ENCODE measurements around the gene HPSE2. TPM values are rescaled to one million over a fixed set of nuclear protein-coding genes. Genes with fewer than 3 reads are reported as not detected.

The HPSE2 gene
- total RNA-seq: 1 to 10 TPM; 2.7 to 8.0 (median 5.9) TPM

- Histone ChIP-seq H3K4me1 (peaks cover 0 to 11% of the 10 kb centered on the region in 2 donors), H3K27me3 (peaks cover 3 to 64% of the 10 kb centered on the region in 2 donors), H3K27ac (peak within 1 kb of the TSS; percentile 21 to 90)
Measured at GRCh38 chr10:99235658-99236626, at the start of gene HPSE2. HPSE2 (minus strand) TSS chr10:99235852.

GRCh38 chr10:99280472-99280871, 44.8 kb upstream of the HPSE2 start:
- TF ChIP-seq CTCF (IDR thresholded peaks at IDR 0.05): no peak
- no peak for TF ChIP-seq POLR2A (IDR thresholded peaks at IDR 0.05)
- no peak for TF ChIP-seq POLR2AphosphoS5 (IDR thresholded peaks at IDR 0.05)
- H3K36me3 ChIP-seq: no peaks in the 10 kb centered on the region
- DNase-seq (ENCODE audit: low spot score in 2 of 2): no peak
- no peak overlapping the region for H3K4me3 ChIP-seq
- H3K4me1 ChIP-seq: no peaks in the 10 kb centered on the region
- no peaks in the 10 kb centered on the region for H3K27me3 ChIP-seq
- intact Hi-C loops (cut with DNase I; ENCODE audit: low total_unique reads): no loop called here
- H3K27ac ChIP-seq: no peak overlapping the region
- peaks cover 0 to 13% of the 10 kb centered on the region in 2 donors for H3K9me3 ChIP-seq

More at GRCh38 chr10:99235658-99236626, at the start of gene HPSE2:
- no peaks in the 10 kb centered on the region for H3K9me3 ChIP-seq
- no peak for DNase-seq (ENCODE audit: low spot score in 2 of 2)
- TF ChIP-seq POLR2A (IDR thresholded peaks at IDR 0.05) (no peak), CTCF (IDR thresholded peaks at IDR 0.05) (no peak), POLR2AphosphoS5 (IDR thresholded peaks at IDR 0.05) (no peak)
- peak within 1 kb of the TSS; percentile 48 to 80 (median 52) for H3K4me3 ChIP-seq
- H3K36me3 ChIP-seq: no peaks in the 10 kb centered on the region
- intact Hi-C loops (cut with DNase I; ENCODE audit: low total_unique reads): no loop called here

- H3K27ac ChIP-seq: no peak overlapping the region
- no peaks in the 10 kb centered on the region for H3K27me3 ChIP-seq
- intact Hi-C loops (cut with DNase I; ENCODE audit: low total_unique reads): no loop called here
- H3K4me3 ChIP-seq: no peak overlapping the region
- H3K4me1 ChIP-seq: no peaks in the 10 kb centered on the region
- DNase-seq (ENCODE audit: low spot score in 2 of 2): no peak
- H3K36me3 ChIP-seq: no peaks in the 10 kb centered on the region
- H3K9me3 ChIP-seq: peaks cover 0 to 12% of the 10 kb centered on the region in 2 donors
- TF ChIP-seq POLR2A (IDR thresholded peaks at IDR 0.05) (no peak), CTCF (IDR thresholded peaks at IDR 0.05) (no peak), POLR2AphosphoS5 (IDR thresholded peaks at IDR 0.05) (no peak)
Measured at GRCh38 chr10:99279626-99280111, 44.0 kb upstream of the HPSE2 start.

- no peaks in the 10 kb centered on the region for H3K27me3 ChIP-seq
- no peaks in the 10 kb centered on the region for H3K36me3 ChIP-seq
- DNase-seq (ENCODE audit: low spot score in 2 of 2): no peak
- no peaks in the 10 kb centered on the region for H3K9me3 ChIP-seq
- intact Hi-C loops (cut with DNase I; ENCODE audit: low total_unique reads): no loop called here
- no peak overlapping the region for H3K4me3 ChIP-seq
- no peaks in the 10 kb centered on the region for H3K4me1 ChIP-seq
- TF ChIP-seq POLR2A (IDR thresholded peaks at IDR 0.05): no peak
- no peak overlapping the region for H3K27ac ChIP-seq
Measured at GRCh38 chr10:99276848-99277486, 41.3 kb upstream of the HPSE2 start.

GRCh38 chr10:99266383-99266782, 30.7 kb upstream of the HPSE2 start:
- intact Hi-C loops (cut with DNase I; ENCODE audit: low total_unique reads): no loop called here
- TF ChIP-seq CTCF (IDR thresholded peaks at IDR 0.05) (no peak), POLR2AphosphoS5 (IDR thresholded peaks at IDR 0.05) (no peak), POLR2A (IDR thresholded peaks at IDR 0.05) (no peak)

More at GRCh38 chr10:99266383-99266782, 30.7 kb upstream of the HPSE2 start:
- Histone ChIP-seq H3K27ac (no peak overlapping the region), H3K27me3 (no peaks in the 10 kb centered on the region), H3K4me1 (no peaks in the 10 kb centered on the region), H3K9me3 (peaks cover 0 to 28% of the 10 kb centered on the region in 2 donors), H3K36me3 (no peaks in the 10 kb centered on the region), H3K4me3 (no peak overlapping the region)
- DNase-seq (ENCODE audit: low spot score in 2 of 2): no peak
